ENCODE results near the gene ACOX1.
A peak's percentile ranks its signal among the peaks of the same experiment; 100 is the strongest.
"Not testable (repeated sequence)": the region's sequence is repeated elsewhere in the genome, so short reads cannot be mapped to it uniquely, and the experiment has no call there.

Gene ACOX1

GRCh38 chr17:75975757-75976174 lies 3.2 kb downstream of the ACOX1 start:
- H3K4me3 ChIP-seq (replicated peaks; ENCODE audit: insufficient read depth, low read length), result no peak overlapping the region
- no peak overlapping the region for H3K27ac ChIP-seq (replicated peaks)
- TF ChIP-seq REST (IDR thresholded peaks at IDR 0.05; ENCODE audit: insufficient replicate concordance, low read depth), result no peak
- TF ChIP-seq, protein P1, sequence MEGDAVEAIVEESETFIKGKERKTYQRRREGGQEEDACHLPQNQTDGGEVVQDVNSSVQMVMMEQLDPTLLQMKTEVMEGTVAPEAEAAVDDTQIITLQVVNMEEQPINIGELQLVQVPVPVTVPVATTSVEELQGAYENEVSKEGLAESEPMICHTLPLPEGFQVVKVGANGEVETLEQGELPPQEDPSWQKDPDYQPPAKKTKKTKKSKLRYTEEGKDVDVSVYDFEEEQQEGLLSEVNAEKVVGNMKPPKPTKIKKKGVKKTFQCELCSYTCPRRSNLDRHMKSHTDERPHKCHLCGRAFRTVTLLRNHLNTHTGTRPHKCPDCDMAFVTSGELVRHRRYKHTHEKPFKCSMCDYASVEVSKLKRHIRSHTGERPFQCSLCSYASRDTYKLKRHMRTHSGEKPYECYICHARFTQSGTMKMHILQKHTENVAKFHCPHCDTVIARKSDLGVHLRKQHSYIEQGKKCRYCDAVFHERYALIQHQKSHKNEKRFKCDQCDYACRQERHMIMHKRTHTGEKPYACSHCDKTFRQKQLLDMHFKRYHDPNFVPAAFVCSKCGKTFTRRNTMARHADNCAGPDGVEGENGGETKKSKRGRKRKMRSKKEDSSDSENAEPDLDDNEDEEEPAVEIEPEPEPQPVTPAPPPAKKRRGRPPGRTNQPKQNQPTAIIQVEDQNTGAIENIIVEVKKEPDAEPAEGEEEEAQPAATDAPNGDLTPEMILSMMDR (IDR thresholded peaks at IDR 0.05; ENCODE audit: insufficient read depth, low read length), result no peak
- TF ChIP-seq GABPA (IDR thresholded peaks at IDR 0.05; ENCODE audit: low read depth), result no peak
- no peak for TF ChIP-seq SPI1 (IDR thresholded peaks at IDR 0.05; ENCODE audit: borderline replicate concordance, low read depth)
- no peak for TF ChIP-seq POLR2AphosphoS5 (IDR thresholded peaks at IDR 0.05; ENCODE audit: low read depth)
- no peaks in the 10 kb centered on the region for H3K27me3 ChIP-seq (ENCODE audit: insufficient read depth, poor library complexity, severe bottlenecking)
- DNase-seq (ENCODE audit: low read depth in 1 of 2, low spot score in 1 of 2), result no peak

DNA sequence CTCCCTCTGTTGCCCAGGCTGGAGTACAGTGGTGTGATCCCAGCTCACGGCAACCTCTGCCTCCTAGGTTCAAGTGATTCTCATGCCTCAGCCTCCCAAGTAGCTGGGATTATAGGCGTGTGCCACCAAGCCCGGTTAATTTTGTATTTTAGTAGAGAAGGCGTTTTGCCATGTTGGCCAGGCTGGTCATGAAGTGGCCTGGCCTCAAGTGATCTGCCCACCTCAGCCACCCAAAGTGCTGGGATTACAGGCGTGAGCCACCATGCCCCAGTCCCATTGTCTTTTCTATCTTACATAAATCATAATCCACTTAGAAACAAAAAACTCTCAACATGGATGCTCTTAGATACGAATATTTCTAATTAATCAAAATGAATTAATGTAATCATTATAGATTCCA lies 3.8 kb downstream of the ACOX1 start:
- DNase-seq (ENCODE audit: low read depth in 1 of 2, low spot score in 1 of 2); H3K4me3 ChIP-seq (replicated peaks; ENCODE audit: insufficient read depth, low read length); H3K27ac ChIP-seq (replicated peaks); H3K27me3 ChIP-seq (ENCODE audit: insufficient read depth, poor library complexity, severe bottlenecking): not testable (repeated sequence)

DNA sequence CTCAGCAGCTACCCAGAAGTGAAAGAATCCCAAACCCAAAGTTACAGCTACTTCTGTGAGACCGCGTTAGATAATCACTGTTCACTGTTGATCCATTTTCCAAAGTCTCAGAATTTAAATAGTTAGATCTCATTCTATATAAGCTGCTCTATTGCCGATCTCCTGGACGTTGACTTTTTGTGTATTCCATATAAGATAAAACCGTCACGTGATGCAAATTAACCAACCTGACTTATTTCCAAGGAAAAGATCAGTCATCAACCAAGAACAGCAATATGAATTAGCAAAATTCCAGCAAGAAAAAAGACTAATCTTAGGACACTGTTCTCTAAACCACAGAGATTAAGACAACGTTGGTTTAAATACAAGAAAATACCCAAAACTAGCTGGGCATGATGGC lies 8.3 kb downstream of the ACOX1 start:
- no peak for DNase-seq (ENCODE audit: low read depth in 1 of 2, low spot score in 1 of 2)
- no peak overlapping the region for H3K4me3 ChIP-seq (replicated peaks; ENCODE audit: insufficient read depth, low read length)
- H3K27me3 ChIP-seq (ENCODE audit: insufficient read depth, poor library complexity, severe bottlenecking), result no peaks in the 10 kb centered on the region
- TF ChIP-seq SPI1 (IDR thresholded peaks at IDR 0.05; ENCODE audit: borderline replicate concordance, low read depth) (no peak), GABPA (IDR thresholded peaks at IDR 0.05; ENCODE audit: low read depth) (no peak), POLR2AphosphoS5 (IDR thresholded peaks at IDR 0.05; ENCODE audit: low read depth) (no peak), REST (IDR thresholded peaks at IDR 0.05; ENCODE audit: insufficient replicate concordance, low read depth) (no peak)
- TF ChIP-seq, protein P1 (IDR thresholded peaks at IDR 0.05; ENCODE audit: insufficient read depth, low read length), result no peak
- H3K27ac ChIP-seq (replicated peaks), result peak overlapping the region; percentile 61

GRCh38 chr17:75970011-75970523 lies 8.9 kb downstream of the ACOX1 start:
- no peaks in the 10 kb centered on the region for H3K27me3 ChIP-seq (ENCODE audit: insufficient read depth, poor library complexity, severe bottlenecking)
- no peak overlapping the region for H3K4me3 ChIP-seq (replicated peaks; ENCODE audit: insufficient read depth, low read length)
- peak; percentile 71; the same call in 1 of the 2 replicates for TF ChIP-seq SPI1 (IDR thresholded peaks at IDR 0.05; ENCODE audit: borderline replicate concordance, low read depth)
- no peak for TF ChIP-seq POLR2AphosphoS5 (IDR thresholded peaks at IDR 0.05; ENCODE audit: low read depth)
- H3K27ac ChIP-seq (replicated peaks), result peak overlapping the region; percentile 61
- peak in 1 of 2 experiments; percentile 59 for DNase-seq (ENCODE audit: low read depth in 1 of 2, low spot score in 1 of 2)

GRCh38 chr17:75969044-75969443 lies 9.9 kb downstream of the ACOX1 start:
- not testable (repeated sequence) for DNase-seq (ENCODE audit: low read depth in 1 of 2, low spot score in 1 of 2)

More at GRCh38 chr17:75969044-75969443, 9.9 kb downstream of the ACOX1 start:
- not testable (repeated sequence) for H3K27ac ChIP-seq (replicated peaks); H3K27me3 ChIP-seq (ENCODE audit: insufficient read depth, poor library complexity, severe bottlenecking); H3K4me3 ChIP-seq (replicated peaks; ENCODE audit: insufficient read depth, low read length)

All from HL-60 (cell line).